ENCODE results near the gene PRICKLE2.

The PRICKLE2 gene

DNA sequence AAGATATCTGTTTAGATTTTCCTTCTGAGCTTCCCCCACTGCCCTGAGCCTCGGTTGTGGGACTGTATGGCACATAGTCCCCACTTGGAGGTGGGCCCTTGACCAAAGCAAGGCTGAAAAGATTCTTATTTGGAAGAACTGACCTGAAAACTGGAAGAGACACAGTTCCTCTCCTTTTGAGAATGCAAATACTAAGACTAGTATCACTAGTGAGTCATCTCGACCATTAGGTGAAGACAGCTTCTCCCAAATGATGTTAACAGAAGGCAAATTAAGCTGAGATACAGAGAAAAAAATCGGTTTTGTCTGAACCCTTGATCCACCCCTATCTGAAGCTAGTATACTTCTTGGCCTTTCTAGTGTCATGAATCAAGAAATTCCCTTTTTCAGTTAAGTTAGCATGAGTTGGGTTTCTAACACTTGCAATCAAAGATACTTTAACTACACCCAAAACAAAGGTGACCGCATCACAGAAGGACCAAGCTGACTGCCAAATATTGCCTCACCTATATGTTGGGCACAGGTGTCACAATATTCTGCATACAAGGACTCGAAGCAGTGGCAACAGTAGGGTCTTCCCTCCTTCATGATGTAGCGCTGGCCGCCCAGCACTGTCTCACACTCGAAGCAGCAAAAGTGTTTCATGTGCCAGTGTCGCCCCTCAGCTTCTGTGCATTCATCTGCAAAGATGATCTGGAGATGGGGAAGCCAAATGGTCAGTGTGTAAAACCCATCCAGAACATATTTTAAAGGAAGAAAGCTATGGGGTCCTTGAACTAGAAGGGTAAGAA, 72.4 kb downstream of the PRICKLE2 start:
- DNase-seq = no peak

DNA sequence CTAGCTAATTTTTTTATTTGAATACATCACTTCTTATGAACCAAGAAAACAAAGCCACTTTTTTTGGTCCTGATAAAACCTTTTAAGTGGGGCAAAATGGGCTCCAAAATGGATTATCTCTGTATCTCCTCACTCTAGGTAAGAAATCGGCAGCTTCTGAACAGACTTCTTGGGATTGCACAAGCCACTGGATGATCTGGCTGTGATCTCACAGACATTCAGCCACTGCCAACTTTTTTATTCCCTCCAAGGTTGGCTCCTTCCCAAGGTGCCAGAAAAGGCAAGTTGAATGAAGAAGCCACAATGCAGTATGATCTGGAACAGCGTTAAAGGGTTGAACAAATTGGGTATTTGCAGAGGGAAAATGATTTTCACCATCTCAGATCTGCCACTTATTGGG, 73.2 kb downstream of the PRICKLE2 start:
- DNase-seq = no peak

DNA sequence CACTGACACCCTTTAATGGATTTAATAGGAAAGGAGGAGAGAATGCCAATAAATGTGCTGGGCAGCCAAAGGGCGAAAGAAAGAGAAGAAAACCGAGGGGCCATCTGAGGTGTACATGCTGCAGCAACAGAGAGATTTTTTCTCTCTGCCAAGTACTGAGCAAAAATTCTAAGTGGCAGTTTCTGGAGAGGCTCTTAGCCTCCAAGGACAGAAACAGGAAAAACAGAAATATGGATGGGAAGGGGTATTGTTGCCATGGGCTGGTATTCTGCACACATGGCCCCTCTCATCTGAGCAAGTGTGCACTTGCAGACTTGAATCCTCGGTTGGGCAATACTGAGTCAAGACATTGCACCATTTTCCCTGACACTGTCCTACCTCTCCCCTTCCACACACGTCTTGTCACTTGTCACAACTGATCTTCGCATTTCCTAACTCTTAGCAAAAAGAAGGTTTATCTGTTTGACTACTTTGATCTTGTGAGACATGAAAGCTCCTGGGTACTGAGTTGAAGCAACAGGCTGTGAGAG, 73.9 kb downstream of the PRICKLE2 start:
- DNase-seq = no peak

DNA sequence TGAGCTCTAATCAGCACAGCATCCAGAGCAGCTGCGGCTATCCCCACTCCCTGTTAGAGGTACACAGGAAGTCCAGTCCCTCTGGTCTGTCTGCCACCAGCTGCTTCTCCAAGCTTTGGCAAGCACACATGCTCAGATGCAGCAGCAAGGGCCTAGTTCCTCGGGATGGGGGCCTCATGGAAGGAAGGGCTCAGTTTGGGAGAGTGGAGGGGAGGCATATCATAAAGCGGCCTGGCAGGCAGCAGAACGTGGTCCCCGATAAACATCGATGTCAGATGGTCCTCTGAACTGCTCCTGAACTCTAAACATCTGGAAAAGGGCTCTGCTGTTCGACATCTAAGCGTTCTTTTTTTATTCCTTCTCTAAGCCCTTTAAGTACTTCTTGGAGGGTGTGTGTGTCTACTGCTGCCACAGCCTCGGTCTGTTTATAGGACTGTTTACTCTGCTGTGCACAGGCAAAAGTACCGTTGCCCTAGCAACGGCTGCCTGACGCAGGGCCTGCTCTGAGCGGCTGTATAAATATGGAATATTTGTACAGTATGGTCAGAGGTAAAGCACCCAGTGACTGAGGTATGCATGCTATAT, 74.6 kb downstream of the PRICKLE2 start:
- no peak for DNase-seq

DNA sequence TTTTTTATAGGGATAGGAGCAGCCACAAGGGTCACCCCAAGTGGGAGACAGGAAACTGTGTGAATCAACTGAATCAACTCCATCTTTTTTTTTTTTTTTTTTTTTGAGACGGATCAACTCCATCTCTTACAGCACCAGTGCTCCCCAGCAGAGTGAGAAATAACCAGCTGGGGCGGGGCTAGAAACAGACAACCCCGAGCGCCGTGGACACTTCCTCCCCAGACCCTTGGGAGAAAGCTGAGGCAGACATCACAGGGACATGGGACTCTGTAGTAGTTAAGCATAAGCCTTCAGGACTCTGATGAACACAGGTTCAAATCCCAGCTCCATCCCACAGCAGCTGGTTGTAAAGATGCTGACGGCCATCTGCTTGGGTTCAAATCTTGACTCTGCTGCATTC, 75.4 kb downstream of the PRICKLE2 start:
- no peak for DNase-seq

DNA sequence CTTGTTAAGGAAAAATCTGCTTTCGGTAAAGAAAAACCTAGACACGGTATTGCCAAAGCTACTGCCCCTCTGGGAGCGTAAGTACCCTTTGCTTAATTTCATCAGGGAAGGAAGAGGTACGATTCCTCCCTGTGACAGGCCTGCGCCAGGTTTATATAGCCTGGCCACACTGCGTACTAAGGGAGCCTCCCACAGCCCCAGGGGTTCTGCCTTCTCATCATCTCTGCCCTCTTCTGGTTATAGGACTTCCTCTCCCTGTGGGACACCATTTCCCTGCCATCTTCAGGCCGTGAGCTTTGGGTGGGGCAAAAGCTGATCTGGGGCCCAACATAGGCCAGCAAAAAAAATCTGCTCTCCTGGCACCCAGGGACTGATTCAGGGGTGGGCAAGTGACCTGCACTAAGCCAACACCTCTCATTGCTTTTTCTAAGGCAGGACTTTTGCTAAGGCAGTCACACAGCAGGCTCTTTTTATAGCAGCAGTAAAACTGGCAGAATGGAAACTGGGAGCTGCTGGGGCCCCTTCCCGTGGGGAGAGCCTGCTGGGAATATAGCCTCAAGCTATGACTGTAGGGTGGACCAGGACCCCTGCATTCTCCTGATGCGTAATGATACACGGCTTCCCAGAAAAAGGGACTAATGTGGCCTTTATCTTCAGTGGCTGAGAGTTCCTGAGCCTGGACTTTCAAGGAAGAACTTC, 76.2 kb downstream of the PRICKLE2 start:
- DNase-seq = no peak

DNA sequence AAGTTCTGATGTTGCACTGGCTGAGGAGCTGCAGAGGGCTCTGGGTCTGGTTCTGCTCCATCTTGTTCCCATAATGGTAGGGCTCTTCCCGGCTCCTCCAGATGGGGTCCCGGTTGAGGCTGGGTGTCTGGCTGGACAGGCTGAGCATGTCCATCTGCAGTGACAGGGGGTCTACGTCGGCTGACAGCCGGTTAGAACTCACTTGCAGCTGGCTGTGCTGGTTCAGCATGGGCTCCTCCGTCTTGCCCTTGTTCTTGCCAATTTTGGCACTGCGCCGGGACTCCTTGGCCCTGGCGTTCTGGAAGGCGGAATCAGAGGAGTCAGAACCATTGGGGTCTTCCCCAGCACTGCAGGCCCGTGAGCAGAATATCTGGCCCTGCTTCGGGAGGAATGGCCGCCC, 78.1 kb downstream of the PRICKLE2 start:
- no peak for DNase-seq

DNA sequence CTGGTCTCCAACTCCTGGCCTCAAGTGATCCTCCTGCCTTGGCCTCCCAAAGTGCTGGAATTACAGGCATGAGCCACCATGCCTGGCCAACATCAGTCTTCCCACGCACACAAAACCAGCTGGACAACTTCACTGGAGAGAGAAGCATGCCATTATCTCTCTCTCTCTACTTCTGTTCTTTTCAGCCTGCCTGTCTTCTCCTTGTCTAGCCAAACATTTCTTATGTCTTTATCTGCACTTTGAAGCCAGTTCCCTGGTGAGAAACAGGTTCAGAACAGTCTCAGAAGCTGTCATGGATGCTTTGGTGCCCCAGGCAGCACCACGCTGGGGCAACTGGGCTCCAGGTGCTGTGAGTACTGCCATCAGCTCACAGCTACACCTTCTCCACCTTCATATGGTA, 79.8 kb downstream of the PRICKLE2 start:
- no peak for DNase-seq

DNA sequence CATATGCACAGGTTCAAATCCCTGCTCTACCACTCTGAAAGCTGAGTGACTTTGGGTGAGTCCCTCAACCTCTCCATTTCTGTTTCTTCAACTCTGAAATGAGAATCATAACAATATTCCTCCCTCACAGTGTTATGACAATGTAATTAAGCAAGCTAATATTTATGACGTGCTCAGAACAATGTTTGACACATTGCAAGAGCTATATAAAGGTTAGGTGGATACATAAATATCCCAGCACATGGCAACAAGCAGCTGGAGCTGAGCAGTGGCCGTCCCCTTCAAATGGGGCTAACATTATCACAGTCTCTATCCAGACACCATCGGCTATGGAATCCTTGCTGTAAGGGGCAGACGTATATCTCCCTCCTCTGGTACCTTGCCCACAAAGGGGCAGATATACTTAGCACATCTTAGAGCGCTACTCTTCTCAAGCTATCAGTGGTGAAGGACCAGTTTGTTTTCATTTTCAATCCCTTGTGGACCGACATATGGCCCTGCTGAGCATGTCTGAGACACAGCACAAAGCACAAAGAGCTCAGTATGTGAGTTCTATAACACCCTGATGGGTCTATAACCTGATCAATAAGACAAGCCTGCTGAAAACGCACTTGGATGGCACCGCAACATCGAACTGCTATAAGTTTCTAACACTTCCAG, 80.9 kb downstream of the PRICKLE2 start:
- DNase-seq = no peak

DNA sequence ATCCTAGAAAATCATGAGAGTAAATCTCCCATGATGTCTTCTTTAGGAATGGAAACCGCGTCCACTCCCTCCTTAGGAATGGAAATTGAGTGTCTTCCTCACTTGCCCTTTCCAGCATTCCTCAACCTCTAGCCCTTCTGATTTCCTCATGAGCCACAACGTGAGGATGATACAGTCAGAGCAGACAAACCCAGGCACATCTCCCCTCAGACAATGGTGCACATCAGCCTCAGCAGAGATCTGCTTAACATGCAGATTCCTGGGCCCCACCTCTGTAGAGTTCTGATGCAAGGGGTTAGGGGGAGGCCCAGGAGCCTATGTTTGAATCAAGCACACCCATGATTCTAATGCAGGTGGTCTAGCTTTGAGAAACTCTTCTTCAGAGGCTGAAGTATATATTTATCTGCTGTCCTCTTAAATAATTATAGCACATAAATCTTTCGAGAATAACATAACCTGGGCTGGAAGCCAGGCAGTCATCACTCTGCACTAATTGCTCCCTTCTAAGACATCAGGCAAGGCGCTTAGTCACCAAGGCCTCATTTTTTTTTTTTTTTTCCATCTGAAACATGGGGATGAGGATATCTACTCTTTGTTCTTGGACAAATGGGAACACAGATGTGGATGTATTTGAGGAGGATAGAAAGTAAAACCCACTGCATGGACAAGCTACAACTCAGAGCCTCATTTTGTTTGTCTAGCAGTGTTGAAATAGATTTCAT, 81.7 kb downstream of the PRICKLE2 start:
- DNase-seq = no peak

DNA sequence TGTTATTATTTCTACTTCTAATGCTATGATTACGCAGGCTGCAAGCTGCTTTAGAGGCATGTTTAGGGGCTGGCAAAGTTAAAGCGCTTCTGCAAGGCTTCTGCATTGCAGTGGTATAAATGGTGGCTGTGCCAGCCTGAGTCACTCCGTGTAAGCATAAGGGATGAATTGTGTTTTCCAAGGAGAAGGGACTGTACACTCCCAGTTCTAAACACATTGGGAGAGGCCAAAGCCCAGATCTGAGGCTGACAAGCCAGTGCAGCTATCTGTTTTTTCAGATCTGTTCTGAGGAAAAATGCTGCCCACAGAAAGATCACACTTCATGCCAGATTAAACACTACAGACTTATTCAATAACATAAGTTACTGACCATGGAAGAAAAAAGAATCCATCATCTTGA, 83.8 kb downstream of the PRICKLE2 start:
- DNase-seq = no peak

DNA sequence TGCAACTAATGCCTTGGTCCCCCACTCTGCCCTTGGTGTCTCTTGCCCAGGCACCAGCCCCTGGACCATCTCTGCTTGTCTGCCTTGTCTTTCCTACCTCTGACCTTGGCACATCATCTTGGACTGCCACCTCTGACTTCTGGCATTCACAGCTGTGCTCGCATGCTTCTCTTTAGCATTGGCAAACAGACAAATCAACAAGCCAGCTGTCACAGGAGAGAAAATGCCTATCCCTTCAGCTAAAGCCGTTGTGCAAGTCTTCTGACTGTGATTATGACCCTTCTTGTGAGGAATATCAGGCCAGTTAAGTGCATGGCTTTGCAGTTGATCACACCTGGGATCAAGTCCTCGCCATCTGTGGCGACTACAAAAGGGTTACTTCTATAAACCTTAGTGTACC, 84.6 kb downstream of the PRICKLE2 start:
- DNase-seq = no peak

DNA sequence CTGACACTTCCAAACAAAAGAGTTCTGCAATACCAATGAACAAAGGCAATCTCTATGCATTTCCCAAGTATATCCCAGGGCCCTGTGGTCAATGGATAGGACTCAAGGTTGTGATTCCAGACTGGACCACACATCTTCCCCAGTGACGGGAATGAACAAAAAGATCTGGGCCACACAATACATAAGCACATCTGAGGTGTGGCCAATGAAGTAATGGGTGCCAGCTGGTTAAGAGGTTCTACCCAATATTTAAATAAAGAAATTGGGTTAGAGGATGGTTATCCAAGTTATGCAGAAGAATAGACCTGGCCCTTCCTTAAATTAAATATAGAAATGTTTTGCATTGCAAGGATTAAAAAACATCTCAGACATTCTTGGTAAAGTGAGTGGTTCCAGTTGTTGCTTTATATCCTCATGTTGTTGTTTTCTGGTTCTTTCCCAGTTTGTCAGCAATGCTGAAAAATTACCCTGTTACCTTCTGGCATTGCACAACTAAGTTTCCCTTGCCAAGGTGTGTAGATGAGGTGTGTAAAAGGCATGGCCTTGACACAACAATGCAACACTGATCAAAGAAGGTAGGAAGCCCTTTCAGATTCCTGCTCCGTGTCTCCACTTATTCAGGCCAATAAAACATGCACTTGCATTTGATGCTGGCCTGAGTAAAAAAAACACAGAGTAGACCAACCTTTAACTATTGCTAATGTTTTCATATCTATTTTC, 86.5 kb downstream of the PRICKLE2 start:
- DNase-seq = no peak

DNA sequence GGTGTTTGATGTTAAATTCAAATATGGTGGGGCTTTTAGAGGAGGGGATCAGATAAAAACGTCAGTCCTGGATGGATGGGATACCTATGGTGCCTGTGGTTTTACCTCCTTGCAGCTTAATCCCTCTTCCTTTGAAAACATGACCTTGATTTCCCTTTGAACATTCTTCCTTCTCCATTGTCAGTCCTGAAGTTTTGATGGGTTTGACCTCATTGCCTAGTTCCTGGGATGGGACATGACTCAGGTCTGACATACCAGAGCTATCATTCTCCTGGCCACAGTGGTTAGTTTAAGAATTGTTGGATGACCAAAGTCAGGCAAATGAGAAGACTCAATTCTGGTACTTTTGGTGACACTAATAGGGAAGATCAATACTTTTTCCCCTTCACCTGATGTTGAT, 87.2 kb downstream of the PRICKLE2 start:
- no peak for DNase-seq

DNA sequence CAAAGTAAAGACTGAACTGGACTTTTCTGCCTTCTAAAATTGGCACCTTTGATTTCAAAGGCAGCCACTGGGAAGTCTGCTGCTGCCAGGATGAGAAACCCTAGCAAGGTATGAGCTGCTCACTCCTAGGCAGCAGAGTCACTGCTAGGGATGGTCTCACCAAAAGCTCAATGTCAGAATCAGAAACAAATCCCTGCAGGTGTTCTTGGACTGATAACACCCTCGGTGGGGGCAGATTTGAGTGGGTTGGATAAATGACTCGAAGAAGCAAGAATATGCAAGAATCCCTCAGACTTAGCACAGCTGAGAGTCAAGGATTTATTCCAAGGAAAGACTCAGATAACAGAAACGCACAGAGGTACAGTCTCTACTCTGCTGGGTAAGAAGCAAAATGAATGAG, 90.4 kb downstream of the PRICKLE2 start:
- no peak for DNase-seq

DNA sequence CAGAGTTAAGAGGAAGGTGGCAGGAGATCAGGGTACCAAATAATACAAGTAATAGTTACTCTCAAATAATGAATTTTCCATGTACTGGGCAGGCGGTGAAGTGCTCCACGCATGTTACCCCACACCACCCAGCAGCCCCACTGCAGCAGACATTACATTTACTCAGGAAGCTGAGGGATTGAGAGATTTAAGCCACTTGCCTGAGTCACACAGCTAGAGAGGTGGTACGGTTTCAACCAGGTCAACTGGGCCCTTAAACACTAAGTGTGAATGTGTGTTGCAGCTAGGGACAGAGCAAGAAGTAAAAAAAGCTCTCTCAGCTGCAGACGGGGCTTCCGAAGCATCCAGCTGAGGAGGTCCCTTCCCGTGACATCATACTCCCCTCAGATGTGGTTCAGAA, 91.3 kb downstream of the PRICKLE2 start:
- DNase-seq = no peak

DNA sequence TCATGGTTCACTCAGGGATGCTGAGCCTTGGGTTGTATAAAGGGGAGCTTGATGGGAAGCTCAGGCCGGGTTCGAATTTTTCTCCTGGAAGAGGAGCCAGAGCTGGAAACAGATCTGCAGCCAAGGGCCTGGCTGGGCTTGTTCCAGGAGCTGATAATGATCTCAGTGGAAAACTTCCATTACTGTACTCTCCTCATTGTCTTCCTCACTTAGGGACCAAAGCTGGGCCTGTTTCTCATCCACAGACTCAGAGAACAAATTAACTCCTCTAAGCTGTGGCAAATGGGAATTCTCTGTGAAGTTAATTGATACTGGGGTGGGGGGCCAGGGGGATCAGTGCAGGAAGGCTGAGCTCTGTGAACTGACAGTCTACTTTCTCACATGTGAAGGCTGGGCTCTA, 92.0 kb downstream of the PRICKLE2 start:
- DNase-seq = no peak

DNA sequence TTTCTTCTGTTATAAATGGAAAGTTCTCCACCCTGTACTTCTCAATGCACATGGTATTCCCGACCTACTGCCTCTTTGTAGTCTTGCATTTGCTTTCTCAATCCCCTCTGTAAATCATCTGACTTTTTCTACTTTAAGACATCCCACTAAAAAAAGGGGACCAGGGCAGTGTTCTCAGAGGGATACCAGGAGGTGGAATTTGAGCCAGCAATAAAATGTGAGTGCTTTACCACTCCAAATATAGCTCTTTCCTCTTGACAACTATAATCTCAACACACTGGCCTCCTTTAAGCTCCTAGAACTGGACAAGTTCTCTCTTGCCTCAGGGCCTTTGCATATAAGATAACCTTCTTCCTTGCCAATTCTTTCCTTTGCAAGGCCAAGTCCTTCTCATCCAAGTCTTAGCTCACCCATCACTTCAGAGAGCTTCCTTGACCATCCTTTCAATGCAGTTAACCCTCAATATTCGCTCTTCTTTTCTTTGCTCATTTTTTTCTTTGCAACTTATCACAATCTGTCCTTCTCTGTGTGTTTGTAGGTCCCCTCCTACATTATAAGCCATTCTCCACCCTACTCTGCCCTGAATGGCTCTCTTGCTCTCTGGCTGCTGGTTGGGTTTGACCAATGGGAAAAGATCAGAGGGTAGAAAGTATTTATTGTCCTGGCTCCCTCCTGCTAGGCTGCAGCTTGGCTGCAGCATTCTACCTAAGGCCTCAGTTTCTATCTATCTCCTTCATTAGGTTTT, 93.4 kb downstream of the PRICKLE2 start:
- DNase-seq = no peak

DNA sequence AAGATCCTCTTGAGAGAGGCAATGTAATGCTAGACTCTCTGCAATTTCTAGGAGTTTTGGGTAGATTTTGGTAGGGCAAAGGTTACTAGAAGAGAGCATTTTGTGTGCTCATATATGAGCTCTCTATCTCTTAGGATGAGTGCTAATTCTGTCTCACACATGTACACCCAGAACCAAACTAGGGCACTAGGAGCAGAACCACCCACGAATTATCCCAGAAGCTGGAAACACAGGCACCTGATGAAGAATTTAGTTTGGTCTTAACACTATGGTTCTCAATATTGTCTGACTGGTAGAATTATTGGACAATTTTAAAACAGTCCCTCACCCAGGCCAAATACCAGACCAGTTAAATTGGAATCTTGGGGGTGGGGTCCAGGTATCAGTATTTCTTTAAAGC, 94.8 kb downstream of the PRICKLE2 start:
- DNase-seq = no peak

DNA sequence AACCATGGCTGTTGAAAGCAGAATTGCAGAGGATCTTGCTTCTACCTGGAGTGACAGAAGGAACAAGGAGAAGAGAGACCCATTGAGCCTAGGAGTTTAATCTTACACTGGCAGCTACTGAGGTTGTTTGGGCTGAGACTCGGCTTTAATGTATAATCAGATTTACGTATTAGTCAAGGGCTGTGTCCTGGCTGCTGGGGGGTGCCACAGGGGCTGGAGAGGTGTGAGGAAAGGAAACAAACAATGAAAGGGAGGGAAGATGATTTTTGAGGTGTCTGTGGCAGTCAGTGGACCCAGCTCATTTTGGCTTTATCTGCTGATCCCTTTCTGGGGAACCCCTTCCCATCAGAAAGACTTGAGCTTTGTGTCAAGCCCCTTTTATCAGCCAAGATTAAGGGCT, 95.7 kb downstream of the PRICKLE2 start:
- DNase-seq = no peak

DNA sequence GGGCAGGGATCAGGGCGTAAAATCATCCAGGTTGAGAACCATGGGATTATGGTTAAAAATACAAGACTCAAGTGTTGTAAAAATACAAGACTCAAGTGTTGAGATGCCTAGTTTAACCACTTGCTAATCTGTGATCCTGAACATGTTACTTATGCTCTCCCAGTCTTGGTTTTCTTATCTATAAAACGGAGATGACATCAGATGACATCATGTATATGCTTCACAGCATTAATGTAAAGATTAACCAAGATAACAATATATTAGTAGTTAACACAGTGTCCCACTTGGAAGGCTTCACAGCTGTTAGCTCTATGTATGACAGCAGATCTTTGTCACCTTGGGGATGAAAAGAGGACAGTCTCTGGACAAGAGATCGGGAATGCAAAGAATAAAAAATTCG, 96.2 kb downstream of the PRICKLE2 start:
- DNase-seq = no peak
